HG02759 (cell line): ENCODE data around the gene IGF2R.
"Not testable (repeated sequence)": the region's sequence is repeated elsewhere in the genome, so short reads cannot be mapped to it uniquely, and the experiment has no call there.

Experiments used
- ATAC-seq: cut with Tn5 transposase; IDR thresholded peaks from one replicate; pipeline ENCODE4 v1.9.1; 2021; ENCODE audit warnings: mild to moderate bottlenecking, moderate library complexity; ENCODE audit not compliant: unreplicated experiment

Gene IGF2R

DNA sequence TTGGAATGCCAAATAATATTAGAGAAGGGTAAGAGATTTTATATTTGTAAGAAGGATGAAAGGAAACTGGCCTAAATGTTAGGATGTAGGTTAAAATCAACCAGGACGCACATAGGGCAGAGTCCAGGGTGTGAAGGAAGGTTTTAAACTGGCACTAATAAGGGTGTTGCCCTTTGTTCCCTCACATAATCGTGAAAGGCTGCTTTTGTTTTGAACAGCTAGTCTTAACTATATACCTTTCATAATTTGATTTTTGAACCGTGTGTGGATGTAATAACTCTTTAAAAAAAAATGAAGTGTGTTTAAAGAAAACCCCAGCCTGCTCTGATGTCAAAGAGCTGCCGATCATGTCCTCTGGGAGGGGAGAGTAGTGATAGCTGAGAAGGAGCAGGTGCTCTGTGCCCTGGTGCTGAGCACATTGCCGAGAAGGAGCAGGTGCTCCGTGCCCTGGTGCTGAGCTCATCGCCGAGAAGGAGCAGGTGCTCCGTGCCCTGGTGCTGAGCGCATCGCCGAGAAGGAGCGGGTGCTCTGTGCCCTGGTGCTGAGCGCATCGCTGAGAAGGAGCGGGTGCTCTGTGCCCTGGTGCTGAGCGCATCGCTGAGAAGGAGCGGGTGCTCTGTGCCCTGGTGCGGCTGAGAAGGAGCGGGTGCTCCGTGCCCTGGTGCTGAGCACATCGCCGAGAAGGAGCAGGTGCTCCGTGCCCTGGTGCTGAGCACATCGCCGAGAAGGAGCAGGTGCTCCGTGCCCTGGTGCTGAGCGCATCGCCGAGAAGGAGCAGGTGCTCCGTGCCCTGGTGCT is 121.8 kb downstream of the IGF2R start:
- ATAC-seq: not testable (repeated sequence)

DNA sequence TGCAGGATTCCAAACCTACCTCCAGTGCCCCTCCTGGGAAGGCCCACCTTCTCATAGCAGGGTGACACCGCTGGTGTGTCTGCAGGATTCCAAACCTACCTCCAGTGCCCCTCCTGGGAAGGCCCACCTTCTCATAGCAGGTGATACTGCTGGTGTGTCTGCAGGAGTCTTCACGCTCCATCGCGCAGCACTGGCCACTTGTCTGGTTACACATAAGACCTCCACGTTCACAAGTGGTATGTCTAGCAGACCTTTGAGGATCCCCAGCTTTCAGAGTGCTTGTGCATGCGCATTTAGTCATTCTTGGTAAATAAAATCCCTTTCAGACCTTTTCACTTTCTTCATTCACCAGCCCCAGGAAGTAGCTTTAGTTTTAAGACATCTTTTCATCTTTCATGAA is 123.3 kb downstream of the IGF2R start:
- not testable (repeated sequence) for ATAC-seq

GRCh38 chr6:160092602-160093001 is 123.7 kb downstream of the IGF2R start:
- no peak for ATAC-seq

DNA sequence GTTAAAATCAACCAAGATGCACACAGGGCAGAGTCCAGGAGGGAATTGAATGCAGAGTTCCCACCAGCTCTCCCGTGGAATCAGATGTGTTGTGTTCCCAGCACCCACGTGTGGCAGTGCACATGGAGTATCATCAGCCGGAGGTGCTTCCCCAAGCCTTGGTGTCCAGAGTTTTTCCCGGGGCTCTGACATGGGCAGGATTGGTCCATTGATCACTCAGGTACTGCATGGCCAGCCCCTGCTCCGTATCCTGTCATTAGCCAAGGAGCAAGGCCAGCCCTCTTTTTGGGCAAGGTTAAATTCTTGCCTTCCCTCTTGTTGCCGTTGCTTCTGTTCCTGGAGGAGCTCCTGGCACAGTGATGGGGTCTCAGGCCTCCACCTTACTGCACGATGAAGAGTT is 124.2 kb downstream of the IGF2R start:
- no peak for ATAC-seq

GRCh38 chr6:160093946-160094345 is 125.1 kb downstream of the IGF2R start:
- no peak for ATAC-seq

- no peak for ATAC-seq
Observed at GRCh38 chr6:160095146-160095845, 126.4 kb downstream of the IGF2R start.

DNA sequence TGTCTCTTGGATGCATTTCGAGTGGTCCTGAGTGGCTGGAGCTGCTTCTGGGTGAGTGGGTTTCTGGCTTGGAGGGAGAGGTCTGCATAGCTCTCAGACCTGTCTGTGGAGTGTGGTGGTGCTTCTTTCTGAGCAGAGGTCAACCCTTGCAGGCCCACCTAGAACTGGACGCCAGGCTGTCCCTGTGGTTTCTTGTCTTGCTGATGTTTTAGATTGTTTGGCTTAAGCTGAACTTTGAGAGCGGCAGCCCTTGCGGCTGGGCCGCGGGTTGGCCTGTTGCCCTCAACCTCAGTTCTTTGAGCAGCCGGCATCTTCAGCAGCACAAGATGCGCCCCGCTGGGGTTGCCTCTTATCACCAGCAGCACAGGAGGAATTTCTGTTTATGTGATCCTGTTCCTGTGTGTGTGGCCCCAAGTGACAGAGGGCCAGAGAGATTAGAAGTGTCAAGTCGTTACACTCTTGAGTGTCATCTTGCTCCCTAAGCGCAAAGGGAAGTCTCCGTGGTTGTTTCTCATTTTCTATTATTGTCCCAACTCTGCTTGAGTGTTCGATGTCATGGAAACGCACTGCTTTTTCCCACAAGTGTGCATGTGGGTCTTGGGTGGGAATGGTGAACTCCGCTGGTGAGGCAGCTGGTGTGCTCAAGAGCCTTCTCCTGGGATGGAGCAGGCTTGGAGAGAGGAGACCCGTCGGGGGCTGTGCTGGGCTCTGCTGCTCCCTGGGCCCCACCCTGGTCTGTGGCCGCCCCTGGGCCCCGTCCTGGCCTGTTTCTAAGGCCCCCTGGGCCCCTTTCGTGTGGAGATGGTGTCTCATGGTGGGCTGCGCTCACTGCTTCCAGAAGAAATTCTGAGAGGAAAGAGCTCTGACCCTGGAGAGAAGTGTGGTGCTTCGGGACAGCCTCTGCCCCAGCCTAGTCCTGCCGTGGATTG is 132.7 kb downstream of the IGF2R start:
- no peak for ATAC-seq

DNA sequence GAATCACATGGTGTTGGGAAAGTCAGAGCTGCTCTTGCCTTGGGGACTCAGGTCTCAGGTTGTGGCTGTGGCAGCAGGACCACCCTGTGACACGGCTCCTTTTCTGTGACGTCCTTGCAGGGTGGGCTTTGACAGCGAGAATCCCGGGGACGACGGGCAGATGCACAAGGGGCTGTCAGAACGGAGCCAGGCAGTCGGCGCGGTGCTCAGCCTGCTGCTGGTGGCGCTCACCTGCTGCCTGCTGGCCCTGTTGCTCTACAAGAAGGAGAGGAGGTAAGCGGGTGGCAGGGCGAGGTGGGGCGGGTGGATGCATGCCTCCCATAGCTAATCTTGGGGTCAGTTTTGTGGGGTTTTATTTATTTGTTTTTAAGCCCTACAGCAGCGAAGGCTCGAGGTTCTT is 133.5 kb downstream of the IGF2R start:
- no peak for ATAC-seq

DNA sequence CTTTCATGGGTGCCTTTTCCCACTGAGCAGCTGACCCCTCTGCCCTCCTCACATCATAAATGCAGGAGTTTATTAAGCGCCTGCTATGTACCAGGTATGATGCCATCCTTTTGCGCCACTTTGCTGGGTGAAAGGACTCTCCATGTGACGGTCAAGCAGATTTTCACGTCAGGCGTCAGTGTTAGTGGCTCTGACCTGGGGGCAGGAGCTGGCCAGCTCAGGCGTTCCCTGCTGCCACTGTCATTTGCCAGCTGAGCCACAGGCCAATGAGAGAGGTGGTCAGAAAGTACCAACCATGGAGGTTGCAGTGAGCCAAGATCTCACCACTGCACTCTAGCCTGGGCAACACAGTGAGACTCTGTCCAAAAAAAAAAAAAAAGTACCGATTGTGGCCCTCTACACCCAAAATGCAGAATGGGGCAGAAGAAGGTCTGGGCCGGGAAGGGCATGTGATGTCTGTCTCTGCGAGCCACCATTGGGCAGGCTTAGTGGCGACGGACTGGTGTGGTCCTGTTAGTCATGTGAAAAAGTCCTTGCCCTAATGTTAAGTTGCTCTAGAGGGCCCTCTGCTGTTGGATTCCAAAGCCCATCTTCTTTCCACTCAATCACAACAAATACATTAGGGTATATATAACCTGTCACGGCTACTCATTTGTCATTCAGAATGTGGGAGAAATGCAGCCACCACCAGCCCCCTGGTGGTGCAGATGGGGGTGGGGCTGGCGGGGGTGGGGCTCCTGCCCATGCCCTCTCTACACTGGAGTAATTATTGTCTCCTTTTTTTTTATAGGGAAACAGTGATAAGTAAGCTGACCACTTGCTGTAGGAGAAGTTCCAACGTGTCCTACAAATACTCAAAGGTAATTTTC is 134.3 kb downstream of the IGF2R start:
- ATAC-seq: no peak

DNA sequence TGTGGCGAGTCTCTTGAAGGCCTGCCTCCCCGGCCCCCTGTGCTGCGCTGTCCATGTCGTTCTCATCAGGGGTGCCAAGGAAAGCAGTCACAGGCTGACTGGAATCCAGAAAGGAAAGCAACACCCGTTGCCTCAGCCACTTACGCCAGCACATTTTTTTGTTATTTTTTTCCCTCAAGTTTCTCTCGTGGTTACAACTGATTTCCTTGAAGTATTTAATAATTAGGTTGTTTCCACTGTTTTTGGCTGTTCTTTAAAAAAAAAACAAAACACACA is 134.9 kb downstream of the IGF2R start:
- ATAC-seq: no peak

DNA sequence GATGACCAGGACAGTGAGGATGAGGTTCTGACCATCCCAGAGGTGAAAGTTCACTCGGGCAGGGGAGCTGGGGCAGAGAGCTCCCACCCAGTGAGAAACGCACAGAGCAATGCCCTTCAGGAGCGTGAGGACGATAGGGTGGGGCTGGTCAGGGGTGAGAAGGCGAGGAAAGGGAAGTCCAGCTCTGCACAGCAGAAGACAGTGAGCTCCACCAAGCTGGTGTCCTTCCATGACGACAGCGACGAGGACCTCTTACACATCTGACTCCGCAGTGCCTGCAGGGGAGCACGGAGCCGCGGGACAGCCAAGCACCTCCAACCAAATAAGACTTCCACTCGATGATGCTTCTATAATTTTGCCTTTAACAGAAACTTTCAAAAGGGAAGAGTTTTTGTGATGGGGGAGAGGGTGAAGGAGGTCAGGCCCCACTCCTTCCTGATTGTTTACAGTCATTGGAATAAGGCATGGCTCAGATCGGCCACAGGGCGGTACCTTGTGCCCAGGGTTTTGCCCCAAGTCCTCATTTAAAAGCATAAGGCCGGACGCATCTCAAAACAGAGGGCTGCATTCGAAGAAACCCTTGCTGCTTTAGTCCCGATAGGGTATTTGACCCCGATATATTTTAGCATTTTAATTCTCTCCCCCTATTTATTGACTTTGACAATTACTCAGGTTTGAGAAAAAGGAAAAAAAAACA is 136.1 kb downstream of the IGF2R start:
- no peak for ATAC-seq

DNA sequence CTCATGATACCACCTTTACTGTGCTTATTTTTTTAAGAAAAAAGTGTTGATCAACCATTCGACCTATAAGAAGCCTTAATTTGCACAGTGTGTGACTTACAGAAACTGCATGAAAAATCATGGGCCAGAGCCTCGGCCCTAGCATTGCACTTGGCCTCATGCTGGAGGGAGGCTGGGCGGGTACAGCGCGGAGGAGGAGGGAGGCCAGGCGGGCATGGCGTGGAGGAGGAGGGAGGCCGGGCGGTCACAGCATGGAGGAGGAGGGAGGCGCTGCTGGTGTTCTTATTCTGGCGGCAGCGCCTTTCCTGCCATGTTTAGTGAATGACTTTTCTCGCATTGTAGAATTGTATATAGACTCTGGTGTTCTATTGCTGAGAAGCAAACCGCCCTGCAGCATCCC is 137.1 kb downstream of the IGF2R start:
- no peak for ATAC-seq

GRCh38 chr6:160106701-160107100 is 137.8 kb downstream of the IGF2R start:
- no peak for ATAC-seq

GRCh38 chr6:160108077-160108476 is 139.2 kb downstream of the IGF2R start:
- no peak for ATAC-seq

- no peak for ATAC-seq
Observed at GRCh38 chr6:160110586-160111123, 141.8 kb downstream of the IGF2R start.

DNA sequence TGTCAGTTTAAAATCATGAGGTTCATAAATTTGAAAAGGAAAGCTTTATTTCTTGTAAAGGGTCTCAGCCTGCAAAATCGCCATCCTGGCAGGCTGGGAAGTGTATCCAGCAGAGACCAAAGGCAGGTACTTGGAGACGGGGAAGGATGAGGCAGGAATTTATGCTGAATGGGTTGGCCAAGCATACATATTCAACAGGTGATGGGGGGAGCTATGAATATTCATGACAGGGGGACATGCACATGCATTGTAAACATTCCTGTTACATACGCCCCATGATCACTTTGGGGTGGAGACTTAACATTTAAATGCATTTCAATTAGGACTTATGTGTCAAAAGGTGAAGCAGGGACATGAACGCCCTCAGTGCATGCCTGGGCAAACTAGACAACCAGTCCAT is 142.9 kb downstream of the IGF2R start:
- no peak for ATAC-seq

DNA sequence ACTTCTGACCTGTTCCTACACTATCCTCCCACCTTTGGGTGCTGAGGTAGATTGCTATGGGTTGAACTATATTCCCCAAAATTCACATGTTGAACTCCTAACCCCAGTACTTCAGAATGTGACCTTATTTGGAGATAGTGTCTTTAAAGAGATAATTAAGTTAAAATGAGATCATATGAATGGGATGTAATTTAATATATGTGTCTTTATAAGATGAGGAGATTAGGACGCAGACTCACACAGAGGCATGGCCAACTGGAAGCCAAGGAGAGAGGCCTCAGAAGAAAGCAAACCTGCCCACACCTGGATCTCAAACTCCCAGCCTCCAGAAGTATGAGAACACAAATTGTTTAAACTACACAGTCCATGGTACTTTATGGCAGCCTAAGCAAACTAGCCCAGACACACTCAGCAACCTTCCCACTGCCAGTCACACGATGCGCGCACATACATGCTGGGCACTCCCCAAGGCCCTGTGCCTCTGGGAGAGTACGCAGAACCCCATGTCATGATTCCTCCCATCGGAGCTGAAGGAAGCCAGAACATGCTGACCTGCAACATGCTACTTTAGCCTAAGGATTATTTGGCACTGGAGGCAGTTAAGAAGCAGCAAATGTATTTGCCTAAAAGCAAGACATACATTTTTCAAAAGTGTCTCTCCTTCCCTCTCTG is 143.9 kb downstream of the IGF2R start:
- no peak for ATAC-seq

GRCh38 chr6:160114536-160114935 is 145.7 kb downstream of the IGF2R start:
- ATAC-seq: not testable (repeated sequence)

- no peak for ATAC-seq
Observed at GRCh38 chr6:160115421-160115820, 146.5 kb downstream of the IGF2R start.
